Caco-2 (cell line): ENCODE results near the gene TBX5. TPM values are rescaled to one million over a fixed set of nuclear protein-coding genes. Genes with fewer than 3 reads are reported as not detected.

Experiments used
- BruUV-seq: library from RNA; stranded (reverse); fragments of 400-500 nt; replicated peaks from 2 replicates; lab custom pipeline; 2021; lab: Mats Ljungman, UMichigan
- CTCF ChIA-PET: fragments of 300-600 bp; sonication (Branson Sonifier 250); formaldehyde crosslinking; loops from one replicate; lab custom pipeline; 2022; ENCODE audit warnings: antibody characterized with exemption; lab: Charles Lee
- POLR2A ChIA-PET: fragments of 300-600 bp; sonication (Branson Sonifier 250); formaldehyde crosslinking; loops from one replicate; lab custom pipeline; 2022; ENCODE audit warnings: antibody characterized with exemption; lab: Charles Lee
- DNase-seq, 2 experiments: peaks; one replicate each; pipeline versions ENCODE4 v3.0.0 to v3.0.0-alpha.2; 2020 to 2022
- H3K27me3 ChIP-seq: replicated peaks from 2 replicates; pipeline ENCODE4 v1.6.0; 2011; ENCODE audit warnings: low read length; ENCODE audit not compliant: control insufficient read depth, insufficient read depth
- H3K36me3 ChIP-seq: 2 replicates; pipeline ENCODE4 v1.5.1; 2011; ENCODE audit warnings: low read length; ENCODE audit not compliant: control insufficient read depth, insufficient read depth
- H3K4me1 ChIP-seq: fragments of 250-450 bp; sonication (Bioruptor Pico); 2 replicates; pipeline ENCODE4 v1.5.1; 2020; ENCODE audit warnings: mild to moderate bottlenecking
- H3K4me3 ChIP-seq: 2 replicates; pipeline ENCODE4 v1.5.1; 2011; ENCODE audit warnings: low read depth, mild to moderate bottlenecking, control low read depth, low read length
- H3K9me3 ChIP-seq: fragments of 250-450 bp; sonication (Bioruptor Pico); 2 replicates; pipeline ENCODE4 v1.5.1; 2020; ENCODE audit warnings: mild to moderate bottlenecking, moderate library complexity
- H3K27ac Mint-ChIP-seq: one replicate; pipeline ENCODE4 v1.8.0; 2022; ENCODE audit warnings: mixed read lengths; ENCODE audit not compliant: unreplicated experiment
- H3K27me3 Mint-ChIP-seq: one replicate; pipeline ENCODE4 v1.8.0; 2022; ENCODE audit warnings: mixed read lengths; ENCODE audit not compliant: insufficient read depth, unreplicated experiment
- H3K36me3 Mint-ChIP-seq: one replicate; pipeline ENCODE4 v1.8.0; 2022; ENCODE audit warnings: mild to moderate bottlenecking, mixed read lengths; ENCODE audit not compliant: insufficient read depth, unreplicated experiment
- H3K4me1 Mint-ChIP-seq: one replicate; pipeline ENCODE4 v1.8.0; 2022; ENCODE audit warnings: low read depth, mixed read lengths; ENCODE audit not compliant: unreplicated experiment
- H3K4me3 Mint-ChIP-seq: one replicate; pipeline ENCODE4 v1.8.0; 2022; ENCODE audit warnings: mild to moderate bottlenecking, moderate library complexity, mixed read lengths; ENCODE audit not compliant: unreplicated experiment
- H3K9me3 Mint-ChIP-seq: one replicate; pipeline ENCODE4 v1.8.0; 2022; ENCODE audit warnings: mixed read lengths; ENCODE audit not compliant: unreplicated experiment
- intact Hi-C: fragments of 100-400 bp; cut with micrococcal nuclease; formaldehyde crosslinking; loops from one replicate; pipeline ENCODE4 v1.10.0; 2022; ENCODE audit not compliant: unreplicated experiment
- total RNA-seq: library from RNA; stranded (reverse); gene quantifications from 2 replicates; pipeline ENCODE4 v1.2.3, GENCODE V29; 2022
- TF ChIP-seq, protein P1 (sequence below), 2 experiments: fragments of 200-600 bp in 1 of 2; IDR thresholded peaks; 1 replicate in 1 of 2; 2 replicates in 1 of 2; pipeline versions ENCODE4 v1.5.1 to v1.8.0; 2011 to 2022; ENCODE audit warnings: antibody characterized with exemption in 1 of 2, control low read depth in 1 of 2, inconsistent platforms in 1 of 2, low read depth in 1 of 2, low read length in 1 of 2, mild to moderate bottlenecking in 1 of 2, moderate library complexity in 1 of 2; ENCODE audit not compliant: insufficient read depth in 1 of 2, severe bottlenecking in 1 of 2, unreplicated experiment in 1 of 2

TBX5 gene
- total RNA-seq, 1 experiment from 2014 or later = not detected

GRCh38 chr12:114392909-114393308 lies 13.0 kb downstream of the TBX5 start:
- H3K4me3 Mint-ChIP-seq = no peak overlapping the region
- H3K36me3 ChIP-seq = no peaks in the 10 kb centered on the region
- H3K27ac Mint-ChIP-seq = no peak overlapping the region
- DNase-seq = no peak
- H3K4me3 ChIP-seq = no peak overlapping the region
- no peaks in the 10 kb centered on the region for H3K36me3 Mint-ChIP-seq
- no peaks in the 10 kb centered on the region; the same call in 1 of the 2 replicates for H3K27me3 ChIP-seq
- H3K4me1 ChIP-seq = no peaks in the 10 kb centered on the region
- peaks cover 13% of the 10 kb centered on the region for H3K27me3 Mint-ChIP-seq
- BruUV-seq = no TSS peak
- TF ChIP-seq, protein P1, sequence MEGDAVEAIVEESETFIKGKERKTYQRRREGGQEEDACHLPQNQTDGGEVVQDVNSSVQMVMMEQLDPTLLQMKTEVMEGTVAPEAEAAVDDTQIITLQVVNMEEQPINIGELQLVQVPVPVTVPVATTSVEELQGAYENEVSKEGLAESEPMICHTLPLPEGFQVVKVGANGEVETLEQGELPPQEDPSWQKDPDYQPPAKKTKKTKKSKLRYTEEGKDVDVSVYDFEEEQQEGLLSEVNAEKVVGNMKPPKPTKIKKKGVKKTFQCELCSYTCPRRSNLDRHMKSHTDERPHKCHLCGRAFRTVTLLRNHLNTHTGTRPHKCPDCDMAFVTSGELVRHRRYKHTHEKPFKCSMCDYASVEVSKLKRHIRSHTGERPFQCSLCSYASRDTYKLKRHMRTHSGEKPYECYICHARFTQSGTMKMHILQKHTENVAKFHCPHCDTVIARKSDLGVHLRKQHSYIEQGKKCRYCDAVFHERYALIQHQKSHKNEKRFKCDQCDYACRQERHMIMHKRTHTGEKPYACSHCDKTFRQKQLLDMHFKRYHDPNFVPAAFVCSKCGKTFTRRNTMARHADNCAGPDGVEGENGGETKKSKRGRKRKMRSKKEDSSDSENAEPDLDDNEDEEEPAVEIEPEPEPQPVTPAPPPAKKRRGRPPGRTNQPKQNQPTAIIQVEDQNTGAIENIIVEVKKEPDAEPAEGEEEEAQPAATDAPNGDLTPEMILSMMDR (IDR thresholded peaks at IDR 0.05; ENCODE audit: insufficient read depth in 1 of 2, low read depth in 1 of 2, low read length in 1 of 2, severe bottlenecking in 1 of 2, unreplicated experiment in 1 of 2) = no peak
- H3K9me3 Mint-ChIP-seq = no peaks in the 10 kb centered on the region
- CTCF ChIA-PET = no interaction called here
- H3K4me1 Mint-ChIP-seq = no peaks in the 10 kb centered on the region
- H3K9me3 ChIP-seq = no peaks in the 10 kb centered on the region
- intact Hi-C loops = no loop called here
- POLR2A ChIA-PET = no interaction called here

GRCh38 chr12:114391088-114391487 lies 14.9 kb downstream of the TBX5 start:
- no TSS peak for BruUV-seq
- Mint-ChIP-seq H3K27ac (no peak overlapping the region), H3K9me3 (no peaks in the 10 kb centered on the region), H3K36me3 (no peaks in the 10 kb centered on the region), H3K4me1 (no peaks in the 10 kb centered on the region), H3K4me3 (no peak overlapping the region), H3K27me3 (peaks cover 7% of the 10 kb centered on the region)
- DNase-seq = no peak
- no peak overlapping the region for H3K4me3 ChIP-seq
- intact Hi-C loops = no loop called here
- H3K4me1 ChIP-seq = no peaks in the 10 kb centered on the region
- H3K27me3 ChIP-seq = no peaks in the 10 kb centered on the region; the same call in 1 of the 2 replicates
- no peaks in the 10 kb centered on the region for H3K36me3 ChIP-seq
- TF ChIP-seq, protein P1 (IDR thresholded peaks at IDR 0.05; ENCODE audit: insufficient read depth in 1 of 2, low read depth in 1 of 2, low read length in 1 of 2, severe bottlenecking in 1 of 2, unreplicated experiment in 1 of 2) = no peak
- POLR2A ChIA-PET = no interaction called here
- CTCF ChIA-PET = no interaction called here
- no peaks in the 10 kb centered on the region for H3K9me3 ChIP-seq

DNA sequence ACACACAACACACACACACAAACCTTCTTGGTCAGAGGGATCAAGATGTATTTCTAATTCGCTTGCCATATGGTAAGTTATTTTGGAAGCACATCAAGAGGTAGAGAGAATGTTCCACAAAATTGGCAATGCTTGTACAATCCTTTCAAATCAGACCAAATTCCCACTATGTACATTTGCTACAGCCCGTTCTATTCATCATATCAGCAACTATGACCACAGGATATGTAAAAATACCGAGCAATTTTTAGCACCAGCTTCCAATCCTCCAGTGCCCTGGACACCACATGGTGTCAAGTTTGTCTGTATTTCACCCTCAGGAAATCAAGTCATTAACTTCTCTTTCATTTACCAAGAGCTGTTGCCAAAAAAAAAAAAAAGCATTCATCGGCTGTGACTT lies 21.2 kb downstream of the TBX5 start:
- TF ChIP-seq, protein P1 (IDR thresholded peaks at IDR 0.05; ENCODE audit: insufficient read depth in 1 of 2, low read depth in 1 of 2, low read length in 1 of 2, severe bottlenecking in 1 of 2, unreplicated experiment in 1 of 2) = no peak
- ChIA-PET POLR2A (no interaction called here), CTCF (no interaction called here)
- no peak overlapping the region for H3K4me3 ChIP-seq
- no TSS peak for BruUV-seq
- H3K27me3 Mint-ChIP-seq = peaks cover 25% of the 10 kb centered on the region
- no peaks in the 10 kb centered on the region for H3K9me3 ChIP-seq
- intact Hi-C loops = no loop called here
- no peaks in the 10 kb centered on the region for H3K4me1 ChIP-seq
- H3K9me3 Mint-ChIP-seq = no peaks in the 10 kb centered on the region
- no peaks in the 10 kb centered on the region for H3K4me1 Mint-ChIP-seq
- H3K36me3 ChIP-seq = no peaks in the 10 kb centered on the region
- H3K27me3 ChIP-seq = no peaks in the 10 kb centered on the region
- no peak overlapping the region for H3K4me3 Mint-ChIP-seq
- H3K36me3 Mint-ChIP-seq = no peaks in the 10 kb centered on the region
- no peak for DNase-seq
- no peak overlapping the region for H3K27ac Mint-ChIP-seq
